ENCODE measurements around the gene ARHGEF11.
A peak's percentile ranks its signal among the peaks of the same experiment; 100 is the strongest.
"Not testable (repeated sequence)": the region's sequence is repeated elsewhere in the genome, so short reads cannot be mapped to it uniquely, and the experiment has no call there.

The ARHGEF11 gene, protein sequence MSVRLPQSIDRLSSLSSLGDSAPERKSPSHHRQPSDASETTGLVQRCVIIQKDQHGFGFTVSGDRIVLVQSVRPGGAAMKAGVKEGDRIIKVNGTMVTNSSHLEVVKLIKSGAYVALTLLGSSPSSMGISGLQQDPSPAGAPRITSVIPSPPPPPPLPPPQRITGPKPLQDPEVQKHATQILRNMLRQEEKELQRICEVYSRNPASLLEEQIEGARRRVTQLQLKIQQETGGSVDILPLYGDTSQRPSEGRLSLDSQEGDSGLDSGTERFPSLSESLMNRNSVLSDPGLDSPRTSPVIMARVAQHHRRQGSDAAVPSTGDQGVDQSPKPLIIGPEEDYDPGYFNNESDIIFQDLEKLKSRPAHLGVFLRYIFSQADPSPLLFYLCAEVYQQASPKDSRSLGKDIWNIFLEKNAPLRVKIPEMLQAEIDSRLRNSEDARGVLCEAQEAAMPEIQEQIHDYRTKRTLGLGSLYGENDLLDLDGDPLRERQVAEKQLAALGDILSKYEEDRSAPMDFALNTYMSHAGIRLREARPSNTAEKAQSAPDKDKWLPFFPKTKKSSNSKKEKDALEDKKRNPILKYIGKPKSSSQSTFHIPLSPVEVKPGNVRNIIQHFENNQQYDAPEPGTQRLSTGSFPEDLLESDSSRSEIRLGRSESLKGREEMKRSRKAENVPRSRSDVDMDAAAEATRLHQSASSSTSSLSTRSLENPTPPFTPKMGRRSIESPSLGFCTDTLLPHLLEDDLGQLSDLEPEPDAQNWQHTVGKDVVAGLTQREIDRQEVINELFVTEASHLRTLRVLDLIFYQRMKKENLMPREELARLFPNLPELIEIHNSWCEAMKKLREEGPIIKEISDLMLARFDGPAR (N-terminal part only)

DNA sequence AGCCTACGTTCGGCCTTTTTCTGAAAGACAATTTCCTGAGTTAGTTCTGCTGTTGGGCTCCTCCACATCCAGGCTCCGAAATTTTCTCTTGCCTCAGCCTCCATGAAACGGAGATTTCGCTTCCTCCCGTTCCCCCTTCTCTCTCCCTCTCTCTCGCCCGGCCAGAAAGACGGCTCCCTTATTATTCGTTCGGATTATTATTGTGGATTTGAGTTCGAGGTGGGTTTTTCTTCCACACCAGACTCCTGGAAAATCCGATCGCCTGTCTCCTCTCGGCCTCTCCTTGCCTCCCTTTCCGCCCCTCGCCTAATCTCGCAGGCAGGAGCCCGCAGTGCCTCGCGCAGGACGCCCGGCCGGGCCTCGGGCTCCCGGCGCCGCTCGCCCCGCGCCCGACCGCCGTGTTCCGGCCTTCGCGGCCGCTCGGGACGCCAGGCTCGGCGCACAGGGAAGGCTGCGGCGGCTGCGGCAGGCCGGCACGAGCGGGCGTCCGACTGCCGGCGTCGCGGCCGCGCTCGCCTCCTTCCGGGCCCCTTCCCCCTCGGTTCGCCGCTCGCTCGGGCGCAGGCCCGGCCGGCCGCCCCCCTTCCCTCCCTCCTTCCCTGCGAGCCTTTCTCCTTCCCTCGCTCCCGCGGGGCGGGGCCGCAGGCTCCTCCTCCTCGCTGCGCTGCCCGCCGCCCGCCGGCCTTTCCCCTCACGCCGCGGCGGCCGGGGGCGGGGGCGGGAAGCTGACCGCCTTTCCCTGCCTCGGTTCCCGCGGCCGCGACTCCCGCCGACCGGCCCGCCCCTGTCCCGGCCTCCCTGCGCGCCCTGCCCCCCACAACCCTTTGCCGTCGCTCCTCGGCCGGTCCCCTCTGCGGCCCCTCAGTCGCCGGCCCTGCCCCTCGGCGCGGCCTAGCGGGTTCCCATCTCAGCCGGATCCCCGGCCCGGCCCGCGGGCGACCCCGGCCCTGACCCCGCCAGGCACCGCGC is at the start of gene ARHGEF11:
Gene ARHGEF11 (minus strand): TSS at position 493 of the 969 bp plus-strand sequence. CDS start 1,412 bp downstream, outside the sequence.
- DNase-seq (ENCODE audit: low read depth), result peak; percentile 49

DNA sequence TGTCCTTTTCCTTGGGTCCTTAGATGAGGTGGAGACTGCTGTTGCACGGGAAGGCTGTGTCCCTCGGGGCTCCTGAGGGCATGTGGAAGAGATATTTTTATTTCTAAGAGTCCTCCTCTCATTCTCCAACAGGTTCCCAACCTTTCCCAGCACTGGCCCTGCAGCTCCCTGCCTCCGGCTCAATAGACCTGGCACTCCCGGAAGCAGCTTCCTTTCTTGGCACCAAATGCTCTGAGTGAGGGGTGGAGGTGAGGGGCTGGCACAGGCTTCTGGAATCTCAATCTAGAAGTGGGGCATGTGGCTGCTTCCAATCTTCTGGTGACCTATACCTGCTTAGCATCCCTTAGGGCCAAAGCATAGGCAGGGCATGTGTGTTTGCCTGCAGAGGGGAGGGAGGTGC is 49.5 kb upstream of the ARHGEF11 start:
- DNase-seq (ENCODE audit: low read depth), result no peak

DNA sequence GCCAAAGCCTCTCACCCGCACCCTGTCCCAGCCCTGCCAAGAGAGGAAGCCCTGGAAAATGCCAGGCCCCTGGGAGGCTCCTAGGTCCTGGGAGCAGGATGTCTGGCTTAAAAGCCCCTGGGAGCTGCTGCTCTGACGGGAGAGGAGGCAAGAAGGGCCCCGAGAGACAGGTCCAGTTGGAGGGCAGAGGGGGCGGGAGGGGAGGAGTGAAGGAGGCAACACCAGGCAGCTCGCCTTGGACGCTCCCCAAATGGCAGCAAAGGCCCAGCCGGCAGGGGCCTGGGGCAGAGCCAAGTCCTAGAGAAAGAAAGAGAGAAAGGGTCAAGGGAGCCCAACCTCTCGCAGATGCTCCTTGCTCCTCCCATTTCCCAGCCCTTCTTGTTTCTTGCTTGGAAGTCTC is 47.3 kb upstream of the ARHGEF11 start:
- no peak for DNase-seq (ENCODE audit: low read depth)

DNA sequence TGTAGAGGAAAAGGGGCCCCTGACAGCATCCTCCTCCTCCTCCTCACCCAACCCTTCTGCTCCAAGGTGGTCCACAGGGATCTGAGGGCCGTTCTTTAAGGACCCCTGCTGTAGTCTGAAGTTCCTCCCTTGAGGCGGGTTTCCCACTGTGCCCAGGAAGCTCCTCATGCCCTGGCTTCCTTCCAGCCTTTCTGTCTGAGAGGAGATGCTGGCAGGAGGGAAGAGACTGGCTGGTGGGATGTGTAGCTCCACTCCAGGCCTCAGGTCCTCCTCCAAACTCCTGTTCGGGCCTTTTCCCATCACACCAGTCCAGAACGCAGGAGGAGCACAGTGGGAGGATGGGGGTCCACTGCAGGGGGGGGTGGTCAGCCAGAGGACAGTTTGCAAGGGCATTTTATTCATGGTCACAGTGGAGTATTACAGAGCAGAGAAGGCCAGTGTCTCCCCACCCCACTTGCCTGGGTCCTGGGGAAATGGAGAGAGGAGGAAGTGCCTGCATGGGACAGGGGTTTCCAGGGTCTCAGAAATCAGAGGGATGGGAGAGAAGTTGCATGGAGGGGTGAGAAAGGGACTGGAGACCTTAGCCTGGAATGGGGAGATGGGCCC is 46.2 kb upstream of the ARHGEF11 start:
- DNase-seq (ENCODE audit: low read depth), result no peak

DNA sequence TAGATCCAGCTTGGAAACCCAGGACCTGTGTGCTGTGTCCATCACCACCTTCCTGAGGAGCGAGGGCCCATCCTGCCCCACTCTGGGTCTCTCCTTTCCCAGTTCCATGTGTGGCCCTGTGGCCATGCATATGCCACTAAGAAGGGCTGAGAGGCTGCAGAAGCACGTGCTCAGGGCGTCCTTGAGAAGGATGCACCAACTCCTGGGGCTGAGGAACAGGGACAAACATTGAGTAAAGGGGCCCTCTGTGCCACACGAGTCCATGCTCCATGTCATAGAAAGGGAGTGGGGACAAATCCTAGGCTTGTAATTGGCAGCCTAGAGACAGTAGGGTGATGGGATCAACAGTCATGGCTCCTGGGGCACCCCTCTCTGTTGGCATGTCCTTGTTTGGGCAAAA is 45.6 kb upstream of the ARHGEF11 start:
- DNase-seq (ENCODE audit: low read depth), result no peak

DNA sequence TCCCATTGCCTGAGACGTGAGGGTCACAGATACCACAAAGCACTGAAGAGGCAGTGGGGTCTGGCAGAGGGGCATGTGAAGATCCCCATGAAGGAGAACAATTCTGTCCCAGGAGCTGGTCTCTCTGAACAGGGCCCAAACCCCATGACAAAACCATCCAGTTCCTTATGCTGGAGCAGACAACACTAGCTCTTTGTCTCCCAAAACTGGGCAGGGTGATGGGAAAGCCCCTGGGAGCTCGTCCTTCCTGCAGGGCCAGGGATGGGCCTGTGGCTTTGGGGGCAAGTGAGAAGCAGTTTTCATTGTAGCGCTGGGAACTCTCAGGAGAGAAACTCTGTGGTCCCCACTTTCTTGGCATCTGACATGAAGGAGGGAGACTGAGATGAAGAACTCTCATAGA is 45.2 kb upstream of the ARHGEF11 start:
- DNase-seq (ENCODE audit: low read depth), result no peak

DNA sequence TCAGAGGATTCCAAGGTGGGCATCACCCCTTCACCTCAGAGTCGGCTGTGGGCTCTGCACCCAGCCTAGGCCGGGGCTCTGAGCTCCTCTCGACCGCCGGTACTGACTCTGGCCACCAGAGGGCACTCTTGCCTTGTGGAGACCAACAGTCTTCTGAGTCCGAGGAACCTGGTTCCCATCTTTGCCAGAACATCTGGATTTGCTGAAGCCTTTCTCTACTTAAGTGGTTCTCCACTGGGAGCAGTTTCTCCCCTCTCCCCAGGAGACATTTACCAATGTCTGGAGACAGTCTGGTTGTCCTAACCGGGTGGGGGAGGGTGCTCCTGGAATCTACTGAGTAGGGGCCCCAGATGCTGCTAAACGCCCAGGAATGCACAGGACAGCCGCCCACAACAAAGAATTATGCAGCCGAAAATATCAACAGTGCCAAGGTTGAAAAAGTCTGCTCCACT is 44.7 kb upstream of the ARHGEF11 start:
- DNase-seq (ENCODE audit: low read depth), result peak; percentile 54

DNA sequence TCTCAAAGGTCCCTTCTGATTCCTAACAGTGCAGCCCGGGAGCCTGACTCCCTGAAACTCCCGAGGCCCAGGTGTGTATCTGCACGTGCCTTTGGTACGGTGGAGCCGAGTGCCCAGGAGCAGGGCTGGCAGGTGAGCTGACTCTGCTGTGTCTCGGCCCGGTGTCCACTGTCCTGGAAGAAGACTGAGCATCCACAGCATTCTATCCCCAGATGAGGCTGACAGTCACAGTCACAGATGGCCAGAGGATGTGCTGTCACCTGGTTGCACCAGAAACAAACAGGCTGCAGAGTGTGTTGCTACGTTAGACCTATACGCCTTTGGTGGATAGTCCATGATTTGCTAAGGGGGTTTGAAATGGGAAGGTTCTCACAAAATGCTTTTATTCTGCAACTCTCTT is 44.2 kb upstream of the ARHGEF11 start:
- DNase-seq (ENCODE audit: low read depth), result no peak

DNA sequence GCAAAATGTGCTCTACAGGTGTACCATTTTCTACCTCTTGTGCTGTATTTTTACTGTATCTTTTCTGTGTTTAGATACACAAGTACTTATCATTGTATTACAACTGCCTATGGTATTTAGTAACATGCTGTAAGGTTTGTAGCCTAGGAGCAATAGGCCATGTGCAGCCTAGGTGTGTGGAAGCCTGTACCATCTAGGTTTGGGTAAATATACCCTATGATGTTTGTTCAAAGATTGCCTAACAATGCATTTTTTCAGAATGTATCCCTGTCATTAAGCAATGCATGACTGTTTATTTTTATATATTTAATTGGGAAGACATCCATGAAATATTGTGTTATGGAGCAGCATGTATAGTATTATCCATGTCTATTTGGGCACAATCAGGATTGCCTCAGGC is 43.1 kb upstream of the ARHGEF11 start:
- DNase-seq (ENCODE audit: low read depth), result no peak

DNA sequence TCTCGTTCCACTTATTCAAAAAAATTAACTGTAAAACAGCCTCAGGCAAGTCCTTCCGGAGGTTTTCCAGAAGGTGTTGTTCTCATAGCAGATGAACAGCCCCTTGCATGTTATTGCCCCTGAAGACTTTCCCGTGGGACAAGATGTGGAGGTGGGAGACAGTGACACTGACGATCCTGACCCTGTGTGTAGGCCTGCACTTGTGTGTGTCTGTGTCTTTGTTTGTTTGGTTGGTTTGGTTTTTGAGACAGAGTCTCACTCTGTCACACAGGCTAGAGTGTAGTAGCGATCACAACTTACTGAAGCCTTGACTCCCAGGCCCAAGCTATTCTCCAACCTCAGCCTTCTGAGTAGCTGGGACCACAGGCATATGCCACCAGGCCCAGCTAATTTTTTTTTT is 41.5 kb upstream of the ARHGEF11 start:
- no peak for DNase-seq (ENCODE audit: low read depth)

DNA sequence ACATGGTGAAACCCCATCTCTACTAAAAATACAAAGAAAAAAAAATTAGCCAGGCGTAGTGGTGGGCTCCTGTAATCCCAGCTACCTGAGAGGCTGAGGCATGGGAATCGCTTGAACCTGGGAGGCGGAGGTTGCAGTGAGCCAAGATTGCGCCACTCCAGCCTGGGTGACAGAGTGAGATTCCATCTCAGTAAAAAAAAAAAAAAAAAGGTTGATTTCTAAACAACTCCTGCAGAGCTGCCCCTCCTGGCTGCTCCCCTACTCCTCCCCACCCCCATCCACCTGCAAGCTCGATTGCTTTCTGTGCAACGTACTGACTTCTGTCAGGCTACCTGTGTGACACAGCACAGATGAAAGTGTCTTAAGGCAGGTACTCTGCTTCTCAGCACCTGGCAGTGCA is 40.8 kb upstream of the ARHGEF11 start:
- no peak for DNase-seq (ENCODE audit: low read depth)

DNA sequence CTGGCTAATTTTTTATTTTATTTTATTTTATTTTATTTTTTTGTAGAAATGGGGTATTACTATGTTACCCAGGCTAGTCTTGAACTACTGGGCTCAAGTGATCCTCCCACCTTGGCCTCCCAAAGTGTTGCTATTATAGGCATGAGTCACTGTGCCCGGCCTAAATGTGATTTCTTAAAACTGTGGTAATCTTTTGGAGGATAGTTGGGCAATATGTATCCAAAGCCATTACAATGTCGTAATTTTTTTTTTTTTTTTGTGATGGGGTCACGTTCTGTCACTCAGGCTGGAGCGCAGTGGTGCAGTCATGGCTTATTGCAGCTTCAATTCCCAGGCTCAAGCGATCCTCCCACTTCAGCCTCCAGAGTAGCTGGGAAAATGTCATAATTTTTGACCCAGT is 39.9 kb upstream of the ARHGEF11 start:
- DNase-seq (ENCODE audit: low read depth), result no peak

DNA sequence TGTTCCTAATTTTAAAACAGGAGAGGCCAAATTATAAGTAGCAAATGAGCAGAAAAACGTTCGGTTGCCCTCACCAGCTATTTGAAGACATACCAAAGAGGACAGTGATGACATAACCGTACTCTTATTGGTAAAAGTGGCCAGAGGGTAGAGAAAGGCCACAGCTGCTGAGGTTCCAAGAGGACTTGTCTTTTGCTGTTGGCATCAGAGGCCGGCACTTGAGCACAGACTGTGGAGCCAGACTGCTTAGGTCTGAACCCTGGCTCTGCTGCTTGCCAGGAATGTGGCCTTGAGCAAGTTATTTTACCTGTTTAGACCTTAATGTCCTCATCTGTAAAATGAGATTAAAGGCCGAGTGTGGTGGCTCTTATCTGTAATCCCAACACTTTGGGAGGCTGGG is 39.2 kb upstream of the ARHGEF11 start:
- DNase-seq (ENCODE audit: low read depth), result no peak

DNA sequence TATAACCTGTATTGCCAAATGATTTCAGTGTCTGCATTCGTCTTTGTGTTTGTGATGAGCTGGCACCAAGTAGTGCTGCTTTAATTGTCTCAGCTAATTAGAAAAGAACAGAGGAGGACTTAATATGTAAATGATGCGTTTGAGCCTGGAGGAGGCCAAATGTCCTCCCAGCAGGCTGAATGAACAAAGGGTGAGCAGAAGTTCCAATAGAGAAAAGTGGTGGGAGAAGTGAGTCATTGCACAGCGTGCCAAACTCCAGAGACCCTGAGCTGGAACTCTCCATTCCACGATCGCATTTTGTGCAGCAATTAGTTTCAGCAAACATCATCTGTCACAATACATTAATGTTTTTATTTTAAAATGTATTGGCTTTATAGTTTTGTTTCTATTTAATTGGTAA is 36.2 kb upstream of the ARHGEF11 start:
- DNase-seq (ENCODE audit: low read depth), result no peak

DNA sequence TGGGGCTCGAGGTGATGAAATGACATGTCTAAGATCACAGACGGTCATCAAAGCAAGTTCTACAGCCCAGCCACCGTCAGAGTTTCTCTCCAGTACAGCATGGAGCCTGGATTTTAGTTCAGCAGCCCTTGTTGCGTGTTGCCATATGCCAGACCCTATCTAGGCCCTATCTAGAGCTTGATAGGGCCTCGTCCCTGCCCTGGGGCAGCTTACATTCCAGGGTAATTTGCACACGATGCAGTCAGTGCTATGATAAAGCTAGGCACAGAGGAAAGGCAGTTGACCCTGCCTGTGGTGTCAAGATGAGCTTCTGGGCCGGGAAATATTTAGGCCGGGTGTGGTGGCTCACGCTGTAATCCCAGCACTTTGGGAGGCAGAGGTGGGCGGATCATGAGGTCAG is 35.2 kb upstream of the ARHGEF11 start:
- no peak for DNase-seq (ENCODE audit: low read depth)

DNA sequence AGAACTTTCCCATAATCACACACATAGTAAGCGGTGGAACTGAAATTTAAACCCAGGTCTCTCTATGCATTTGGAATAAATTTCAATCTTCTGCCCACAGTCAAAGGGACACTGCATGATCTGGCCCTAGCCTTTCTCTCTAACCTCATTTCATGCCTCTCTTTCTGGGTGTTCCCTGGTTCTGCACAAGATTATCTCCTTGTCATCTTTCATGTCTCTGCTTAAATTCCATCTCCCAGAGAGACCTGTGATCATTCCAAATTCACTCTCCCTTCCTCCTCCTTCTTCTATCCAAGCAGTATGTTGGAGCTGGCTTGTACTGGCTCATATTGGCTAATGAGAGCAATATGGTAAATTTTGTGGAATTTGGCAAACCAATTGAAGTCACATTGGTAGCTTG is 31.9 kb upstream of the ARHGEF11 start:
- no peak for DNase-seq (ENCODE audit: low read depth)

DNA sequence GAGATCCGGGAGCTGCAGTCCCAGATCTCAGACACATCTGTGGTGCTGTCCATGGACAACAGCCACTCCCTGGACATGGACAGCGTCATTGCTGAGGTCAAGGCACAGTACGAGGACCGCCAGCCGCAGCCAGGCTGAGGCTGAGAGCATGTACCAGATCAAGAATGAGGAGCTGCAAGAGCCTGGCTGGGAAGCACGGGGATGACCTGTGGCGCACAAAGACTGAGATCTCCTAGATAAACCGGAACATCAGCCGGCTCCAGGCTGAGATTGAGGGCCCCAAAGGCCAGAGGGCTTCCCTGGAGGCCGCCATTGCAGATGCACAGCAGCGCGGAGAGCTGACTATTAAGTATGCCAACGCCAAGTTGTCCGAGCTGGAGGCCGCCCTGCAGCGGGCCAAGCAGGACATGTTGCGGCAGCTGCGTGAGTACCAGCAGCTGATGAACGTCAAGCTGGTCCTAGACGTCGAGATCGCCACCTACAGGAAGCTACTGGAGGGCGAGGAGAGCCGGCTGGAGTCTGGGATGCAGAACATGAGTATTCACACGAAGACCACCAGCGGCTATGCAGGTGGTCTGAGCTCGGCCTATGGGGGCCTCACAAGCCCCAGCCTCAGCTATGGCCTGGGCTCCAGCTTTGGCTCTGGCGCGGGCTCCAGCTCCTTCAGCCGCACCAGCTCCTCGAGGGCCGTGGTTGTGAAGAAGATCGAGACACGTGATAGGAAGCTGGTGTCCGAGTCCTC is 28.6 kb upstream of the ARHGEF11 start:
- DNase-seq (ENCODE audit: low read depth), result no peak

DNA sequence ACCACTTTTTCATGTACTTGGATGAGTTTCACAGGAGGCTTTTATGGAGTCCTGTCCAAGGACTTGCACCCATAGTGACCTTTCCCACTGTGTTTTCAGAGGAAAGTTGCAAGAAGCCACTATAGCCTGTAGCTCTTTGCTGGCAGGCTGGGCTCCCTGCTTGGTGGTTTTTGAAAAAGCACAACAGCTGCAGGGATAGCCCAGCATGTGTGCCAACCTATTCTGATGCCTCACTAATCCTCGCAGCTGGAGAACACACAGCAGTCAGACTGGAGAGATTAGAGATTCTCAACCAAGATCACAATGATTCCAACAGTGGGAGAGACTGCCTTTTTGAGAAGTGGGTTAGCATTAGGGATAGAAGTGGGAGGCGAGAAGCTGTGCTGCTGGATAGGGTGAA is 24.1 kb upstream of the ARHGEF11 start:
- DNase-seq (ENCODE audit: low read depth), result no peak

DNA sequence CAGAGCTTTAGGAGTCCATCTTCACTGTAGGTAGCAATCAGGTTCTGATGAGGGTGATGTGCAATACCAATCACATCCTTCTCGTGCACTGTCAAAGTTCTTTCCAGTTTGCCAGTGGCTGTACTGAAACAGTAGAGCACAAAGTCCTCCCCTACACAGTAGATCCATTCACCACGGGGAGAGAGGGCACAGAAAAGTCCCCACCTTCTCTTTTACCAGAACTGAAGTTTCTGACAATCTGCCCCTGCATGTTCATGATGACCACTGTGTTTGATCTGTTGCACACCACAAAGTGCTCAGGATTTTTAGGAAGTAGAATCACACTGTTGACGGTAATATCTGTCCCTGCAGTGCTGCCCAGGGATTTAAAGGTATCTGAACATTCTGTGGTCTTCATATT is 13.7 kb upstream of the ARHGEF11 start:
- not testable (repeated sequence) for DNase-seq (ENCODE audit: low read depth)

DNA sequence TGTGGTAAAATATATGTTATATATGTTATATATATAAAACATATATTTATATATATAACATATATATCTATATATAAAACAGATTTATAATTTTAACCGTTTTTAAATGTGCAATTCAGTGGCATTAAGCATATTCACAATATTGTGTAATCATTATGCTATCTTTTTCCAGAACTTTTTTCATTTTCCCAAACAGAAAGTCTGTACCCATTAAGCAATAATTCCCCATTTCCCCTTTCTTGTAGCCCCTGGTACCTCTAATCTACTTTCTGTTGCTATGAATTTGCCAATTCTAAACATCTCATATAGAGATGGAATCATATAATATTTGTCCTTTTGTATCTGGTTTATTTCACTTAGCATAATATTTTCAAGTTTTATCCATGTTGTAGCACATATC is 10.7 kb upstream of the ARHGEF11 start:
- no peak for DNase-seq (ENCODE audit: low read depth)

DNA sequence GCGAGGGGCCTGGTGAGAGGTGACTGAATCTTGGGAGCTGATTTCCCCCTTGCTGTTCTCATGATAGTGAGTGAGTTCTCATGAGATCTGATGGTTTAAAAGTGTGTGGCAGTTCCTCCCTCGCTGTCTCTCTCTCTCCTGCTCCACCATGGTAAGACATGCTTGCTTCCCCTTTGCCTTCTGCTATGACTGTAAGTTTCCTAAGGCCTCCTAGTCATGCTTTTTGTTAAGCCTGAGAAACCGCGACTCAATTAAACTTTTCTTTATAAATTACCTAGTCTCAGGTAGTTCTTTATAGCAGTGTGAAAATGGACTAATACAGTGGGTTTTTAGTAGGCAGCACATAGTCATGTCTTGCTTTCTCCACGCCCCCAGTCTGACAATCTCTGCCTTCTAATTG is 10.2 kb upstream of the ARHGEF11 start:
- not testable (repeated sequence) for DNase-seq (ENCODE audit: low read depth)

Data from GM04503 (cell line).